BLaER1 treated with 17β-estradiol and CSF1 and Interleukin-3, amounts not matched to agents 10 nM and 100 nM (cell line): ENCODE measurements around the gene SELENOW.
A peak's percentile ranks its signal among the peaks of the same experiment; 100 is the strongest.
"Not testable (repeated sequence)": the region's sequence is repeated elsewhere in the genome, so short reads cannot be mapped to it uniquely, and the experiment has no call there.

Source experiments
- H3K27ac ChIP-seq, 11 experiments: shearing (Covaris generic); formaldehyde crosslinking; 2 replicates each; pipeline ENCODE4 v1.8.1; 2022
- H3K27me3 ChIP-seq, 11 experiments: shearing (Covaris generic); formaldehyde crosslinking; 2 replicates each; pipeline ENCODE4 v1.8.1; 2022
- H3K36me3 ChIP-seq, 11 experiments: shearing (Covaris generic); formaldehyde crosslinking; 2 replicates each; pipeline ENCODE4 v1.8.1; 2022
- H3K4me1 ChIP-seq, 10 experiments: shearing (Covaris generic); formaldehyde crosslinking; 2 replicates each; pipeline ENCODE4 v1.8.1; 2022
- H3K4me2 ChIP-seq, 11 experiments: shearing (Covaris generic); formaldehyde crosslinking; 2 replicates each; pipeline ENCODE4 v1.8.1; 2022
- H3K4me3 ChIP-seq, 10 experiments: shearing (Covaris generic); formaldehyde crosslinking; 2 replicates each; pipeline ENCODE4 v1.8.1; 2022
- H3K9ac ChIP-seq, 11 experiments: shearing (Covaris generic); formaldehyde crosslinking; 2 replicates each; pipeline ENCODE4 v1.8.1; 2022
- H3K9me3 ChIP-seq, 11 experiments: shearing (Covaris generic); formaldehyde crosslinking; replicated peaks in 1 of 11; 2 replicates each; pipeline ENCODE4 v1.8.1; 2022
- H4K20me1 ChIP-seq, 11 experiments: shearing (Covaris generic); formaldehyde crosslinking; 2 replicates each; pipeline ENCODE4 v1.8.1; 2022
- Cebpa-rat ChIP-seq, 11 experiments: shearing (Covaris generic); IDR thresholded peaks; 2 replicates each; pipeline ENCODE4 v1.8.1; 2022

SELENOW gene

GRCh38 chr19:47781590-47782262 lies 3.2 kb downstream of the SELENOW start:
- Histone ChIP-seq H3K4me2 (no peak overlapping the region), H3K36me3 (peaks cover 40 to 65% (median 61%) of the 10 kb centered on the region in 11 experiments), H3K9ac (no peak overlapping the region), H4K20me1 (peaks cover 0 to 60% (median 10%) of the 10 kb centered on the region in 11 experiments; a peak in 10 of 22 replicates), H3K9me3 (no peaks in the 10 kb centered on the region), H3K27ac (no peak overlapping the region), H3K4me3 (no peak overlapping the region), H3K27me3 (no peaks in the 10 kb centered on the region), H3K4me1 (peaks cover 15 to 27% (median 21%) of the 10 kb centered on the region in 10 experiments)
- TF ChIP-seq Cebpa-rat (IDR thresholded peaks at IDR 0.05): no peak

- Histone ChIP-seq H3K4me1 (no peaks in the 10 kb centered on the region), H4K20me1 (peaks cover 0 to 38% (median 4%) of the 10 kb centered on the region in 11 experiments; a peak in 7 of 22 replicates), H3K9me3 (no peaks in the 10 kb centered on the region), H3K4me2 (no peak overlapping the region), H3K36me3 (peaks cover 30 to 69% (median 49%) of the 10 kb centered on the region in 11 experiments), H3K9ac (no peak overlapping the region), H3K27me3 (no peaks in the 10 kb centered on the region), H3K4me3 (no peak overlapping the region), H3K27ac (no peak overlapping the region)
- no peak for TF ChIP-seq Cebpa-rat (IDR thresholded peaks at IDR 0.05)
Observed at GRCh38 chr19:47786566-47786965, 8.1 kb downstream of the SELENOW start.

DNA sequence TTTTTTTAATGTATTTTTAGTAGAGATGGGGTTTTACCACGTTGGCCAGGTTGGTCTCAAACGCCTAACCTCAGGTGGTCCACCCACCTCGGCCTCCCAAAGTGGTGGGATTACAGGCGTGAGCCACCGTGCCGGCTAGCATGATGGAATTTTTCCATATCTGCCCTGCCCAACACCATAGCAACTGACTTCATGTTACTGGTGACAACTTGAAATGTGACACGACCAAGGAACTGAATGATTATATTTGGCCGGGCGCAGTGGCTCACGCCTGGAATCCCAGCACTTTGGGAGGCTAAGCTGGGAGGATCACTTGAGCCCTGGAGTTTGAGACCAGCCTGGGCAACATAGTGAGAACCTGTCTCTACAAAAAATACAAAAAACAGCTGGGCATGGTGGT lies 8.8 kb downstream of the SELENOW start:
- H3K4me3 ChIP-seq, H3K4me1 ChIP-seq, H3K9me3 ChIP-seq, H3K27ac ChIP-seq, H3K27me3 ChIP-seq, H3K4me2 ChIP-seq: not testable (repeated sequence)
- peaks cover 0 to 31% (median 0%) of the 10 kb centered on the region in 11 experiments; a peak in 5 of 22 replicates for H4K20me1 ChIP-seq
- H3K36me3 ChIP-seq: peaks cover 23 to 62% (median 42%) of the 10 kb centered on the region in 11 experiments
- H3K9ac ChIP-seq: 0 out of 22 replicates have a peak overlapping the region, but pooled peaks of 1 of the 11 experiments have one; percentile 10

GRCh38 chr19:47789811-47790210 lies 11.3 kb downstream of the SELENOW start:
- H3K4me1 ChIP-seq, H4K20me1 ChIP-seq, H3K27me3 ChIP-seq, H3K4me2 ChIP-seq, H3K9ac ChIP-seq, H3K27ac ChIP-seq, H3K4me3 ChIP-seq: not testable (repeated sequence)
- H3K36me3 ChIP-seq: peaks cover 8 to 37% (median 17%) of the 10 kb centered on the region in 11 experiments; a peak in 21 of 22 replicates
- peaks cover 5 to 12% (median 10%) of the 10 kb centered on the region in 11 experiments; a peak in 17 of 22 replicates for H3K9me3 ChIP-seq

DNA sequence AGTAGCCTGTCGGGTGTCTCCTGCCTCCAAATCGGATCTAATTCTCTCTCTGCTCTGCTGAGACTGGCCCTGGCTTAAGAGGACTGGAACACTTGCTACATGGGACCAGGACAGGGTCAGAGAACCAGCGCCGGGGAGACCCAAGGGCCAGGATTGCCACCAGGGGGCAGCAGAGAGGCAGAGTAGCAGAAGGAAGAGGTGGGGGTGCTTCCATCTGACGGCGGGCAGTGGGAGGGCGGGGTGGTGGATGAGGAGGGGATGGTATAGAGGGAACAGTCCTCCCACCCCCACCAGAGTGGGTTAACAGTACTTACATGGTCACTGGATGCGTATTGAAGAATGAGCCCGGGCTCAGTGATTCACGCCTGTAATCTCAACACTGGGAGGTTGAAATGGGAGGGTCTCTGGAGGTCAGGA lies 11.9 kb downstream of the SELENOW start:
- Histone ChIP-seq H3K9me3 (peaks cover 5 to 12% (median 10%) of the 10 kb centered on the region in 11 experiments; a peak in 17 of 22 replicates), H3K4me3 (no peak overlapping the region), H3K4me2 (no peak overlapping the region), H3K9ac (no peak overlapping the region), H4K20me1 (peaks cover 0 to 6% (median 0%) of the 10 kb centered on the region in 11 experiments; a peak in 3 of 22 replicates), H3K4me1 (no peaks in the 10 kb centered on the region), H3K36me3 (peaks cover 5 to 31% (median 11%) of the 10 kb centered on the region in 11 experiments; a peak in 21 of 22 replicates), H3K27ac (no peak overlapping the region), H3K27me3 (no peaks in the 10 kb centered on the region)
- no peak for TF ChIP-seq Cebpa-rat (IDR thresholded peaks at IDR 0.05)

DNA sequence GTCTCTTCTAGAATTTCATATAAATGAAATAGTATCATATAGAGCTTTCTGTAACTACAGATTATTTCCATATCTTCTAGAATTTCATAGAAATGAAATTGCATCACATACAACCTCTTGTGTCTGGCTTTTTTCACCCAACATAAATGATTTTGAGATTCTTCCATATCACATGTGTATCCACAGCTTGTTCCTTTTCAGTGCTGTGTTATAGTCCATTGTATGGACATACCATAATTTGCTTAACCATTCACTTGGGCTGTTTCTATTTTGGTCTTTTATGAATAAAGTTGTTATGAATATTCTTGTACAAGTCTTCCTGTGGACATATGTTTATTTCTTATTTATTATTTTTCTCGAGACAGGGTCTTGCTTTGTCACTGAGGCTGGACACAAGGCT lies 14.1 kb downstream of the SELENOW start:
- Histone ChIP-seq H3K4me3 (no peak overlapping the region), H3K9ac (no peak overlapping the region), H3K4me1 (no peaks in the 10 kb centered on the region), H3K27me3 (no peaks in the 10 kb centered on the region), H3K4me2 (no peak overlapping the region), H4K20me1 (no peaks in the 10 kb centered on the region; a peak in 1 of 22 replicates), H3K27ac (no peak overlapping the region), H3K36me3 (peaks cover 0 to 9% (median 0%) of the 10 kb centered on the region in 11 experiments; a peak in 3 of 22 replicates), H3K9me3 (peaks cover 5 to 12% (median 10%) of the 10 kb centered on the region in 11 experiments; a peak in 17 of 22 replicates)
- TF ChIP-seq Cebpa-rat (IDR thresholded peaks at IDR 0.05): no peak

GRCh38 chr19:47794526-47794925 lies 16.0 kb downstream of the SELENOW start:
- Histone ChIP-seq H3K4me1 (no peaks in the 10 kb centered on the region), H3K9me3 (peaks cover 5 to 12% (median 10%) of the 10 kb centered on the region in 11 experiments; a peak in 17 of 22 replicates), H3K27ac (no peak overlapping the region), H3K4me2 (no peak overlapping the region), H3K36me3 (no peaks in the 10 kb centered on the region), H3K27me3 (no peaks in the 10 kb centered on the region), H3K4me3 (no peak overlapping the region), H3K9ac (no peak overlapping the region), H4K20me1 (no peaks in the 10 kb centered on the region)
- TF ChIP-seq Cebpa-rat (IDR thresholded peaks at IDR 0.05): no peak

GRCh38 chr19:47796785-47797184 lies 18.3 kb downstream of the SELENOW start:
- no peak for TF ChIP-seq Cebpa-rat (IDR thresholded peaks at IDR 0.05)
- peaks cover 14 to 24% (median 20%) of the 10 kb centered on the region in 11 experiments for H3K9me3 ChIP-seq
- H3K36me3 ChIP-seq: no peaks in the 10 kb centered on the region
- H3K27ac ChIP-seq: no peak overlapping the region
- no peak overlapping the region for H3K9ac ChIP-seq
- no peak overlapping the region for H3K4me2 ChIP-seq
- no peak overlapping the region for H3K4me3 ChIP-seq
- H3K4me1 ChIP-seq: no peaks in the 10 kb centered on the region
- H4K20me1 ChIP-seq: no peaks in the 10 kb centered on the region
- H3K27me3 ChIP-seq: no peaks in the 10 kb centered on the region

- H3K4me2 ChIP-seq: no peak overlapping the region
- no peaks in the 10 kb centered on the region for H4K20me1 ChIP-seq
- no peak overlapping the region for H3K4me3 ChIP-seq
- H3K27me3 ChIP-seq: no peaks in the 10 kb centered on the region
- no peak for TF ChIP-seq Cebpa-rat (IDR thresholded peaks at IDR 0.05)
- no peaks in the 10 kb centered on the region for H3K36me3 ChIP-seq
- H3K27ac ChIP-seq: no peak overlapping the region
- peaks cover 15 to 22% (median 17%) of the 10 kb centered on the region in 11 experiments for H3K9me3 ChIP-seq
- no peak overlapping the region for H3K9ac ChIP-seq
- H3K4me1 ChIP-seq: no peaks in the 10 kb centered on the region
Observed at GRCh38 chr19:47797996-47798903, 19.7 kb downstream of the SELENOW start.
